Ovary (tissue), 3 donors: ENCODE measurements around the gene GORASP1.

ENCODE experiments used
- EP300 ChIP-seq: sonication (generic); formaldehyde crosslinking; IDR thresholded peaks from one replicate; pipeline ENCODE4 v1.6.1; 2017; ENCODE audit warnings: antibody characterized with exemption
- TF ChIP-seq, protein P1 (sequence below), 3 donors: fragments of 450-650 bp in 2 of 3; fragments of 200-600 bp in 1 of 3; IDR thresholded peaks; one replicate each; pipeline versions ENCODE4 v1.5.1 to v1.8.0; 2016 to 2022; ENCODE audit warnings: antibody characterized with exemption in 3 of 3, mild to moderate bottlenecking in 1 of 3
- donor health status: DM: no; HTN: no; CAD: no.

DNA sequence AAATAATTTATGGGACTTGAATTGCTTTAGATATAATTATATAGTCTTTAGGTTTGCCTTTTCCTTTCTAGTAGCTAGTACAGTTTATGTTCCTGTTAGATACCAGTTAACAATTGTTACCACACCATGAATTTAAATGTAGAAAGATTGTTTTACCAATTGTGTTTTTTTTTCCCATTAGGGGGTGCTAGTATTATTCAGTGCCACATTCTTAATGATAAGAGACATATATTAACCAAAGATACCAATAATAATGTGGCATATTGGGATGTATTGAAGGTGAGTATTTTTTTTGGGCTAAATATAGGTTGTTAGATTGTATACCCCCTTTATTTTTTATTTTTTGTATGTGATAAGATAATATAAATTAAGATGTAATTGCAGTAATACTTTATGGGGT is 27.9 kb downstream of the GORASP1 start:
- TF ChIP-seq, protein P1, sequence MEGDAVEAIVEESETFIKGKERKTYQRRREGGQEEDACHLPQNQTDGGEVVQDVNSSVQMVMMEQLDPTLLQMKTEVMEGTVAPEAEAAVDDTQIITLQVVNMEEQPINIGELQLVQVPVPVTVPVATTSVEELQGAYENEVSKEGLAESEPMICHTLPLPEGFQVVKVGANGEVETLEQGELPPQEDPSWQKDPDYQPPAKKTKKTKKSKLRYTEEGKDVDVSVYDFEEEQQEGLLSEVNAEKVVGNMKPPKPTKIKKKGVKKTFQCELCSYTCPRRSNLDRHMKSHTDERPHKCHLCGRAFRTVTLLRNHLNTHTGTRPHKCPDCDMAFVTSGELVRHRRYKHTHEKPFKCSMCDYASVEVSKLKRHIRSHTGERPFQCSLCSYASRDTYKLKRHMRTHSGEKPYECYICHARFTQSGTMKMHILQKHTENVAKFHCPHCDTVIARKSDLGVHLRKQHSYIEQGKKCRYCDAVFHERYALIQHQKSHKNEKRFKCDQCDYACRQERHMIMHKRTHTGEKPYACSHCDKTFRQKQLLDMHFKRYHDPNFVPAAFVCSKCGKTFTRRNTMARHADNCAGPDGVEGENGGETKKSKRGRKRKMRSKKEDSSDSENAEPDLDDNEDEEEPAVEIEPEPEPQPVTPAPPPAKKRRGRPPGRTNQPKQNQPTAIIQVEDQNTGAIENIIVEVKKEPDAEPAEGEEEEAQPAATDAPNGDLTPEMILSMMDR (IDR thresholded peaks at IDR 0.05), result no peak
- no peak for TF ChIP-seq EP300
